NCI-H1436 (cell line): ENCODE data around the gene HRG.
"Not testable (repeated sequence)": the region's sequence is repeated elsewhere in the genome, so short reads cannot be mapped to it uniquely, and the experiment has no call there.

Source experiments
- DNase-seq: peaks from one replicate; lab custom pipeline; 2025; lab: John Stamatoyannopoulos, UW

Gene HRG

DNA sequence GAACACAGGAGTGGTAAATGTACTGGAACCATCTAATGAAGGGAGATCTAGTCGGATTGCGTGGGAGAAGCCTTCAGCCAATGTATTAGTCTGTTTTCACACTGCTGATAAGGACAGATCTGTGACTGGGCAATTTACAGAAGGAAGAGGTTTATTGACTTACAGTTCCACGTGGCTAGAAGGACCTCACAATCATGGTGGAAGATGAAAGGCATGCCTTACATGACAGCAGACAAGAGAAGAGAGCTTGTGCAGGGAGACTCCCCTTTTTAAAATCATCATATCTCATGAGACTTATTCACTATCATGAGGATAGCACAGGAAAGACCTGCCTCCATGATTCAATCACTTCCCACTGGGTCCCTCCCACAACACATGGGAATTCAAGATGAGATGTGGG lies 17.0 kb downstream of the HRG start:
- no peak for DNase-seq

DNA sequence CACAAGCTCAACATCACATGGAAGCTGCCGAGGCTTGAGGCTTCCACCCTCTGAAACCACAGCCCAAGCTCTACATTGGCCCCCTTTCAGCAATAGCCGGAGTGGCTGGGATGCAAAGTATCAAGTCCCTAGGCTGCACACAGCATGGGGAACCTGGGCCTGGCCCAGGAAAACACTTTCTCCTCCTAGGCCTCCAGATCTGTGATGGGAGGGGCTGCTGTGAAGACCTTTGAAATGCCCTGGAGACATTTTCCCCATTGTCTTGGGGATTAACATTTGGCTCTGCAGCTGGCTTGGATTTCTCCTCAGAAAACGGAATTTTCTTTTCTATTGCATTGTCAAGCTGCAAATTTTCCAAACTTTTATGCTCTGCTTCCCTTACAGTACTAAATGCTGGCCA lies 18.2 kb downstream of the HRG start:
- DNase-seq: no peak

DNA sequence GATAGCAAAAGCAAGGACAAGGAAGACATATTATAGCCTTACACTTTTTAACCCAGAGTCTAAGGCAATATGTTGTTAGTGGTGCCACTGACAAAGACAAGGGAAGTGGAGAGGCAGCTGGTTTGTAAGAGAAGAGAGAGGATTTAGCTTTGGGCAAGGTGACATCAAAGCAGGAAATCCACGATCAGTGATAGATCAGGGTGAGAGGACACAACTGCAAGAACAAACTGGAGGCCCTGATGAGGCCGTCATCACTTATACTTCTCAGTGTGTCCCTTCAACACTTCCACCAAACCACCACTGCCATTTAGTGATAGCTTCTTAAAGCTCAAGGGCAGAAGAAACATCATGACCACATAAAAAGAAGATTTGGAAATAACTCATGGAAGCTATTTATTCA lies 20.7 kb downstream of the HRG start:
- DNase-seq: not testable (repeated sequence)

DNA sequence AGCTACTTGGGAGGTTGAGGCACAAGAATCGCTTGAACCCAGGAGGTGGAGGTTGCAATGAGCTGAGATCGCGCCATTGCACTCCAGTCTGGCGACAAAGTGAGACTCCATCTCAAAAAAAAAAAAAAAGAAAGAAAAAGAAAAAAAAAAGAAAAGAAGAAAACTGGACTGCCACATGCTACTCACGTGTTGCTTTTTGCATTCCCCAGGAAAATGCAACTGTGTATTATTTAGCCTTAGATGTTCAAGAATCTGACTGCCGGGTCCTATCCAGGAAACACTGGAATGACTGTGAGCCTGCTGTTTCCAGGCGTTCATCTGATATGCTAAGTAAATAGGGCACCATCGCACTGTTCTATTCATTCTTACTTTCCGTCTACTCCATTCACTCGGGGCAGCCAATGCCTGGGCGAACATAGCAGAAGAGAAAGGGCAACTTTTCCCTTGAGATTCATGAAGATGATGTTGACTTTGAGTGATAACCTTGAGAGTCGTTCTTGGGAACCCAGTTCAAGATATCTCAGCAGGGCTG lies 21.4 kb downstream of the HRG start:
- DNase-seq: no peak

DNA sequence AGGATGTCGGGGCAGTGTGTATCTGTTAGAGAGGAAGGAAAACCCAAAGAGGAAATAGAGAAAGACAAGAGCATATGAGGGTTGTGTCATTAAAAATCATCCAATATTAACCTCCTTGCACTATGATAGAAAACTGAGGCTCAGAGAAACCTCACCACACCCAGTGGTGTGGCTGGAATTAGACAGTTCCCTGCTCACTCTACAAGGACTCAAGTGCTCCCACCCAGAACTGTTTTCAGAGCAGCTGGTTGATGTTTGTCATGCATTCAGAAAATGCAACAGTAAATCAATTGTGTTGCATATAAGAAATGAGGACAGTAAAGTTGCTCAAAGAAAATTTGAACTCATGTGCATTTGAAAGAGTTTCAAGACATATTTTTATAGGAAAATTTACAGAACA lies 24.5 kb downstream of the HRG start:
- DNase-seq: not testable (repeated sequence)

DNA sequence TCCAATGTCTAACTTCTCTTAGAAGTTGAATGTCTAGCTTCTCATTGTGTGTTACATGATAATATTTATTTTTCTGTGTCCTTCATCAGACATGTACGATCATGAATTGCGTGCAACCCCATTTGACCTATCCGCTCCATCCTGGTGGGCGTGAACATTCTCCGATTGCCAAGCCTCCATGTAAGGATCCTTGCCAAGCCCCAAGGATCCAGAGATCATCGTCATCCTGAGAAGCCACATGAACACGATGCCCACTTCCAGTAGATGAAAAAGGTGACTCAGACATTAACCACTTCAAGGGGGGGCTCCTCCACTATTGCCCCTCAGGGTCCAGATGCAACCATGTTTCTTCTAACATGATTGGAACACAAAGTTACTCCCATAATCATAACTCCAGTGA lies 25.9 kb downstream of the HRG start:
- no peak for DNase-seq

DNA sequence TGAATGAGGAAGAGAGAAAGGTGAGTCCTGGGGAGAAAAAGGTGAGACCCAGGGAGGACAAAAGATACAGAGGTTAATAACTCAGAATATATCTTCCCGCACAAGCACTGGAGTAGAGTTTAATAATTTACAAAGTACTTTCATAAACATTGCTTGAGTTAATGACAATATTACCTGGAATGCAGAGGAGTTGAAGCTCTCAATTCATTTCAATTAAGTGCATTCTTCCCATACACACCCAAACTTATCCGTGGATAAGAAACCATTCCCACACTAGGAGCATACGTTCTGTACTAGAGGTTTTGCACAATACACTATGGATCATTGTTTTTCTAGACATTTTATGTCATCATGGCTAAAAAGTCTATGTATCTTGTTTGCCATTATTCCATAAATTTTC lies 28.0 kb downstream of the HRG start:
- no peak for DNase-seq

DNA sequence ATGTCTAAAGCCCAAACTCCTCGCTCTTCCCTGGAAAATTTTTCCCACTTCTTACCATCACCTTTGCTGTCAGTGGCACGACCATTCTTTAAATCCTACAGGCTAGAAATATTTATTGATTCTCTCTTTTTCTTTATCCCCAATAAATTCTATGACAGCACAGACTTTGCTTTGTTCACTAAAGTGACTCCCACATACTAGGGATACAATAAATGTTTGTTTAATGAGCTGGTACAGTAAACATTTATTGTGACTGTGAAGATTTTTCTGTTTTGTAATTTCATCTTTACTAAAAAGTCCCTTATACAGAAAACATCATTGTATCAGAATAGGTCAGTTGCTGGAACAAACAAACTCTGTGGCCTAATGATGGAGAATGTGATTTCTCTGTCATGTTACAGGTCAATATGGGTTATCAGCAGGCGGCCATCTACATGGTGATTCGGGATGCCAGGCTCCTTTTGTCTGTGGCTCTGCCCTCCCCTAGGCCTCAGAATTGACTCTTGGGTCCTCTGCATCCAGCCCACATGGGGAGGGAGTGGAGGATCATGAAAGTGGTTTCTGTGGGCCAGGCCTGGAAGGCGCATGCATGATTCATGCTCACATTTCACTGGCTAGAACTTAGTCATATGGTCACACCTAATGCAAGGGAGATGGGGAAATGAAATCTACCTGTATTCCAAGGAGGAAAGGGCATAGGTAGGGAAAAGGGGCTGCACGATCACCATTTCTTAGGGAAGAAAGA lies 28.6 kb downstream of the HRG start:
- DNase-seq: no peak

DNA sequence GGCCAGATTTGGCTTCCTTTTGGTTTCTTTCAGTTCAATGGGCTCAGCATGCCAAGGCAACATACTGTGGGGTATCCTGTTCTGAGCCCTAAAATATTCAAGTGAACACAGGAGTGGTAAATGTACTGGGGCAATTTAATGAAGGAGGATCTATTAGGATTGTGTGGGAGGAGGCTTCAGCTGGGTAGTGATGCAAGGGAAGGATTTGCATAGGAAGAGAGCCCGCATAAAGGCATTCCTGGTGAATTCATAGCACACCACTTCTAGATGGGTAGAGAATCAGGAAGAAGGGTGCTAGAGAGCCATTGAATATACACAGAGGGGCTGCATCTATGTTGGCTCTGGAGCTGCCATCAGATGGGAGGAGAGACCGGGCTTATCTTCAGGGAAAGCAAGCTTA lies 30.7 kb downstream of the HRG start:
- no peak for DNase-seq

DNA sequence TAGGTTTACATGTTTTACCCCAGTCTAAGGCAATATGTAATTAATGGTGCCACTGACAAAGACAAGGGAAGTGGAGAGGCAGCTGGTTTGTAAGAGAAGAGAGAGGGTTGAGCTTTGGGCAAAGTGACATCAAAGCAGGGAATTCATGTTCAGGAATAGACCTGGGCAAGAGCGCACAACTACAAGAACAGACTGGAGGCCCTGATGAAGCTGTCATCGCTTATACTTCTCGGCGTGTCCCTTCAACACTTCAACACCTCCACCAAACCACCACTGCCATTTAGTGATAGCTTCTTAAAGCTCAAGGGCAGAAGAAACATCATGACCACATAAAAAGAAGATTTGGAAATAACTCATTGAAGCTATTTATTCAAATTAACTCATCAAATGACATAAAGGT lies 31.7 kb downstream of the HRG start:
- no peak for DNase-seq

DNA sequence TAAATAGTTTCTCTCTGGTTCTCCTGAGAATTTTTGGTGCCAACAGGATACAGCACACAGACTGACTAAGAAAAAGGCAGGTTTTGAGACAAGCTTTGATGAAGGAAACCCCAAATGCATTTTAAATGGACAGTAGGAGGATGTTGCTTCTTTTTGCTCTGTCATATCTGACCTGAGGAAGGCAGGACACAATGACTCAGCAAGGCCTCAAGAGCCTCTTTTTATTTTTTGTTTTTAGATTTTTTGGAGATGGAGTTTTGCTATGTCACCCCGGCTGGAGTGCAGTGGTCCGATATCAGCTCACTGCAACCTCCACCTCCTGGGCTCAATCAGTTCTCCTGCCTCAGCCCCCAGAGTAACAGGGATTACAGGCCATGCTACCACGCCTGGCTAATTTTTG lies 34.5 kb downstream of the HRG start:
- no peak for DNase-seq

DNA sequence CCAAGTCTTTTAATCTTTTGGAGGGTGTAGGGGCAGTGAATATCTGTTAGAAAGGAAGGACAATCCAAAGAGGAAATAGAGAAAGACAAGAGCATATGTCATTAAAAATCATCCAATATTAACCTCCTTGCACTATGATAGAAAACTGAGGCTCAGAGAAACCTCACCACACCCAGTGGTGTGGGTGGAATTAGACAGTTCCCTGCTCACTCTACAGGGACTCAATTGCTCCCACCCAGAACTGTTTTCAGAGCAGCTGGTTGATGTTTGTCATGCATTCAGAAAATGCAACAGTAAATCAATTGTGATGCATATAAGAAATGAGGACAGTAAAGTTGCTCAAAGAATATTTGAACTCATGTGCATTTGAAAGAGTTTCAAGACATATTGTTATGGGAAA lies 36.6 kb downstream of the HRG start:
- DNase-seq: not testable (repeated sequence)

DNA sequence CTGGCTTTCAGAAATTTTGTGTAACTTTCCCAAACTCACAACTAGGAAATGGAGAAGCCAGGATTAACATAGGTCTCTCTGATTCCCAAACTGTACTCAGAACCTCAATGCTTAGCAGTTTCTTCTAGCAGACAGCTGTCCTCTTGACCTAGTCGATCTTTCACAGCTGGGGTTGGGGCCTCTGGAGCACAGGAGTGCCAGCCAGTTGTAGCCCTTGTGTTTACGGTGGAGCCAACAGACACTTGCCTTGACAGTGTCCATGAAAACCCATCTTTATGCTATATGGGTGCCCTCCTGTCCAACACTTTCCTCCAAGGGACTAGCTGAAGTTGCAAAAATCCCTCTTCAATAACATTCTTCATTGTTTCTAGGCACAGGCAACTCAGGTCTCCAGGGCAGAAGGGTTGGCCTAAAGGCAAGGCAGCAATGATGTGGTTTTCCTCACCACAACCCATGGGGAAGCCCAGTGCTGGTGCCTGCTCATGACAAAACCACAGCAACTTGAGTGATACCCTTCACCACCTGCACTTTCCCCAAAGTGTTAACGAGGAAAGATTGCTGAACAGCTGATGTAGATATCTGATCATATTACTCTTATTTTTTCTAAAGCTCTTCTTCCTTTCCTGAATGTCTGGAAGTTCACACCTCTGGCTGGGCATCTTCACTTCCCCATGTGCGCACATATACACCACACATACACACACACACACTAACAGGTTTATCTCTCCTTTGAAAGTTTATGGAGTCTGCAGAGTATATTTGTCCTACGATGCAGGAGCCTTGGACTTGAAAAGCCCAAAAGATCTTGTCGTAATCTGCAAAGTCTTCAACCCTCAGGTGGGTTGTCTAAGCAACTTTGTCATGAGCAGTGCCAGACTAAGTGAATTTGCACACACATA lies 40.3 kb downstream of the HRG start:
- DNase-seq: no peak

DNA sequence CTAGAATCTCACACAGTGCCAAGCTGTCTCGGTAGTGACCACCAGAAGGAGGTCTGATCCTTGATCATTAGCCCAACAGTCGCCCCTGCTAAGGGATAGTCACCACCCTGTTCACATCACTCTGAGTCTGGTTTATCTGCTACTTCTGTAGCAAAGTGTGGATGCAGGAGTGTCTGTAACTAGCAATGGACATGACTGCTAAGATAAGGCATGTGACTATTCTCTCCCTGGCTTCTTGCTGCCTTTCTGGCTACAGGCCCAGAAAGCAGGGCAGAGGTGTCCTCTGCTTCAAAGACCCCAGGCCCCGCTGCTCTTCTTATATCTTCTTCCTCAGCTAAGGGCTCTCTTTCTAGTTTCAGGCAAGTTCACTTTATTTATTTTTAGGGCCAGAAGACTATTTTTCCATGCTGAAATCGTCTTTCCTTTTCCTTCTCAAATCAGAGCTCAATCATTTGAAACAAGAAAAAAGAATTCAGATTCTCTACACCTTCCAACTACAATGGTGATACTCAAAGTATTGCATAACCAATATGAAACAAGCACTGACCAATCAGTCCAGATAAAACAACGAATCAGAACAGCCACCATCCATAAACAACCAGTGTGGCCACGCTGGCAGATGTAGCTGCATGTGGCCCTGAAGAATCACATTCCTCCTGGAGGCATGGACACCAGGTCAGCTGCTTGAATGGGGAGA lies 43.3 kb downstream of the HRG start:
- no peak for DNase-seq

DNA sequence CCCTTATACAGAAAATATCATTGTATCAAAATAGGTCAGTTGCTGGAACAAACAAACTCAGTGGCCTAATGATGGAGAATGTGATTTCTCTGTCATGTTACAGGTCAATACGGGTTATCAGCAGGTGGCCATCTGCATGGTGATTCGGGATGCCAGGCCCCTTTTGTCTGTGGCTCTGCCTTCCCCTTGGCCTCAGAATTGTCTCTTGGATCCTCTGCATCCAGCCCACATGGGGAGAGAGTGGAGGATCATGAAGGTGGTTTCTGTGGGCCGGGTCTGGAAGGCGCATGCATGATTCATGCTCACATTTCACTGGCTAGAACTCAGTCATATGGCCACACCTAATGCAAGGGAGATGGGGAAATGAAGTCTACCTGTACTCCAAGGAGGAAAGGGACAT lies 44.9 kb downstream of the HRG start:
- DNase-seq: not testable (repeated sequence)

DNA sequence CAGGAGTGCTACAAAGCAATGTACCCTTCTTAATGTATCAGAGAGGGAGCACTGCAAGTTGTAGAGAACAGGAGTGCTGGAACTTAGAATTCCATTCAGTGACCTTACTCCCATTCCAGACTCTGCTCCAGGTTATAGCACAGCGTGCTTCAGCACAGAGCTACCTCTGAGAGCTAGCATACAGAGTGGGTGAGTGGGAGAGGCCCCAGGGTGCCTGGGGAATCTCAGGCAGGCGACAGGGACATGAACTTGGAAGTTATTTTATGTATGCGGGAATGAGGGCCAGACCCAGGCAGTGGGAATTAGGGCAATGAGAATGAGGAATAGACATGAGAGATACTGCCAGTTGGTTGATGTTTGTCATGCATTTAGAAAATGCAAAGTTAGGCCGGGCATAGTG lies 47.7 kb downstream of the HRG start:
- no peak for DNase-seq

DNA sequence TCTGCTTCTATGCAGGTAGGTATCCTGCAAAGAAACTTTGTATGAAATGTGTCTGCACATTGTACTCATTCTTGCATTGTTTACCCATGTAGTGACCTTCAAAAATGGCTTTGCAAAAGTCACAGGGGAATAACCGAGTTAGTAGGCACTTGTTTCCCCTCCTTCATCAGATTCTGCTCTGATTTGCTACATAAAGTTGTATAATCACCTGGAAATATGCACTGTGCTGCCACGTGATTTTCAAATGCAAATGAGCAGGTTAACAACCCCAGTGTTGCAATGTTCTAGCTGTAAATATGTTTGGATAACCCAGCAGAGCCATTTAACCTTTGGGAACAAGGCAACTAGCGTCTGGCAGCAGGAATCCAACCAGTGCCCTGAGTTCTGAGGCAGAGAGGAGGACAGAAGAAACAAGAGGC lies 51.2 kb downstream of the HRG start, which contains the start of gene KNG1:
Gene KNG1, plus strand, starts transcription at position 321 of the 419 bp plus-strand sequence. CDS start 184 bp downstream, outside the sequence.
- no peak for DNase-seq

DNA sequence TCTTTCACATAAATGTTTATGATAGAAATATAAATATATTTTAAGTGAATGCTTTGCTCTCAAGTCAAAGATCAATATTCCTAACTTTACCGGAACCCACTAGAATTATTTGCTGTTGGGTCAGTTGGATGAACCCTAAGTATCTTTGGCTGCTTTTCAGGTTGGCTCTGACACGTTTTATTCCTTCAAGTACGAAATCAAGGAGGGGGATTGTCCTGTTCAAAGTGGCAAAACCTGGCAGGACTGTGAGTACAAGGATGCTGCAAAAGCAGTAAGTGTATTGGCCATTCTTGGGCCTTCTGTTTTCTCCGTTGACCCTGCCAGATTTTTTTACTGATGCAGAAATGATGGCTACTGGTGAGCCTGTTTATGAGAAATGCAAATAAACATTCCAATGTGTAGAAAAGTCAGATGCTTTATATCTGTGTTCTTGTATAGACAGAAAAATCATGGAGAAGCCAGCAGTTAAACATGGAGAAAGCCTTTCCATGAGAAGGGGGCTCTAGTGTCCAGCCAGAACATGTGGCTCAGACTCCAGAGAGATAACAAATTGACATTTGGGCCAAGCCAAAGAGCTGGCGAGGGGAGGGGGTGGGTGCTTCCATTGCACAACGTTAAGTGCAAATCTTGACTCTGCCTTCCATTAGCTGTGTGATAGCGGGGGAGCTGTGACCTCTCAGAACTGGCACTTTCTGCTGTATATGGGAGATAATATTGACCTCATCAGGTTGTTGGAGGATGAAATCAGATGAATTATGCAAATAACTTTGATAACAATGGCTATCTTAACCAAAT lies 54.3 kb downstream of the HRG start:
- no peak for DNase-seq

DNA sequence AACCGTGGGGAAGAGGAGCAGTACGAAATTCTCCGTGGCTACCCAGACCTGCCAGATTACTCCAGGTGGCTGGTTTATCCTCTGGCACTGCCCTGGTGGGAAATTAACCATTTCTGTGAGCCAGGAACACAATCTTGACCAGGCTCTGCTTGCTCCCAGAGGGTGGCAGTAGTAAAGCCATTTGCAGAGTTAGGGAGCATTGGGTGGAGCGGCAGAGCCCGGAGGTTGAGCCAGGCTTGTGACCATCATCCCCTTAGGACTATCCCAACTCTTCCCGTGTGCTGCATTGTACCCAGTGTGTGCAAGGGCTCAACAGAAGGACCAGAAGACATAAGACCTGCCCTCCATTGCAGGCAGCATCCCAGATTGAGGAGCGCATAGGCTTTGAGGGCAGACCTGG lies 56.6 kb downstream of the HRG start:
- no peak for DNase-seq

DNA sequence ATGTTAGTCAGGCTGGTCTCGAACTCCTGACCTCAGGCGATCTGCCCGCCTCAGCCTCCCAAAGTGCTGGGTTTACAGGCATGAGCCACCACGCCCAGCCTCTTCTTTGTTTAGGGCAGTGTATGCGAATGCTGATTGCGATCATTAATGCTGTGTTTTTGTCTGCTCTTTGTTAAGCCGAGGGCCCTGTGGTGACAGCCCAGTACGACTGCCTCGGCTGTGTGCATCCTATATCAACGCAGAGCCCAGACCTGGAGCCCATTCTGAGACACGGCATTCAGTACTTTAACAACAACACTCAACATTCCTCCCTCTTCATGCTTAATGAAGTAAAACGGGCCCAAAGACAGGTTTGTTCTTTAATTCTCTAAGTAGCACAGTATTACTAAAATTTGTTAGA lies 59.1 kb downstream of the HRG start:
- no peak for DNase-seq
